Epithelial cell of esophagus (primary cell): ENCODE measurements around the gene TET2.

Experiments
- DNase-seq: peaks from one replicate; pipeline ENCODE4 v3.0.0; 2010; ENCODE audit warnings: low read depth
- H3K4me3 ChIP-seq: 2 replicates; pipeline ENCODE4 v1.5.1; 2011; ENCODE audit warnings: mild to moderate bottlenecking, low read length, control low read depth
- TF ChIP-seq, protein P1 (sequence below): IDR thresholded peaks from 2 replicates; pipeline ENCODE4 v1.5.1; 2011; ENCODE audit warnings: low read depth, mild to moderate bottlenecking, low read length, control low read depth, inconsistent platforms; ENCODE audit not compliant: insufficient read depth; ENCODE audit errors: missing control alignments

Gene TET2

DNA sequence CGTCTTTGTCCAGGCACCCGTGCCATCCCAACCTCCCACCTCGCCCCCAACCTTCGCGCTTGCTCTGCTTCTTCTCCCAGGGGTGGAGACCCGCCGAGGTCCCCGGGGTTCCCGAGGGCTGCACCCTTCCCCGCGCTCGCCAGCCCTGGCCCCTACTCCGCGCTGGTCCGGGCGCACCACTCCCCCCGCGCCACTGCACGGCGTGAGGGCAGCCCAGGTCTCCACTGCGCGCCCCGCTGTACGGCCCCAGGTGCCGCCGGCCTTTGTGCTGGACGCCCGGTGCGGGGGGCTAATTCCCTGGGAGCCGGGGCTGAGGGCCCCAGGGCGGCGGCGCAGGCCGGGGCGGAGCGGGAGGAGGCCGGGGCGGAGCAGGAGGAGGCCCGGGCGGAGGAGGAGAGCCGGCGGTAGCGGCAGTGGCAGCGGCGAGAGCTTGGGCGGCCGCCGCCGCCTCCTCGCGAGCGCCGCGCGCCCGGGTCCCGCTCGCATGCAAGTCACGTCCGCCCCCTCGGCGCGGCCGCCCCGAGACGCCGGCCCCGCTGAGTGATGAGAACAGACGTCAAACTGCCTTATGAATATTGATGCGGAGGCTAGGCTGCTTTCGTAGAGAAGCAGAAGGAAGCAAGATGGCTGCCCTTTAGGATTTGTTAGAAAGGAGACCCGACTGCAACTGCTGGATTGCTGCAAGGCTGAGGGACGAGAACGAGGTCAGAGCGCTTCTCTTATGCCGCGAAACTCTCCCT, at the start of gene TET2:
Gene TET2, plus strand, starts transcription at position 601 of the 740 bp plus-strand sequence. CDS start 87,067 bp downstream, outside the sequence.
- H3K4me3 ChIP-seq: peak within 1 kb of the TSS; percentile 92
- TF ChIP-seq, protein P1, sequence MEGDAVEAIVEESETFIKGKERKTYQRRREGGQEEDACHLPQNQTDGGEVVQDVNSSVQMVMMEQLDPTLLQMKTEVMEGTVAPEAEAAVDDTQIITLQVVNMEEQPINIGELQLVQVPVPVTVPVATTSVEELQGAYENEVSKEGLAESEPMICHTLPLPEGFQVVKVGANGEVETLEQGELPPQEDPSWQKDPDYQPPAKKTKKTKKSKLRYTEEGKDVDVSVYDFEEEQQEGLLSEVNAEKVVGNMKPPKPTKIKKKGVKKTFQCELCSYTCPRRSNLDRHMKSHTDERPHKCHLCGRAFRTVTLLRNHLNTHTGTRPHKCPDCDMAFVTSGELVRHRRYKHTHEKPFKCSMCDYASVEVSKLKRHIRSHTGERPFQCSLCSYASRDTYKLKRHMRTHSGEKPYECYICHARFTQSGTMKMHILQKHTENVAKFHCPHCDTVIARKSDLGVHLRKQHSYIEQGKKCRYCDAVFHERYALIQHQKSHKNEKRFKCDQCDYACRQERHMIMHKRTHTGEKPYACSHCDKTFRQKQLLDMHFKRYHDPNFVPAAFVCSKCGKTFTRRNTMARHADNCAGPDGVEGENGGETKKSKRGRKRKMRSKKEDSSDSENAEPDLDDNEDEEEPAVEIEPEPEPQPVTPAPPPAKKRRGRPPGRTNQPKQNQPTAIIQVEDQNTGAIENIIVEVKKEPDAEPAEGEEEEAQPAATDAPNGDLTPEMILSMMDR: no peak
- peak; percentile 90 for DNase-seq

DNA sequence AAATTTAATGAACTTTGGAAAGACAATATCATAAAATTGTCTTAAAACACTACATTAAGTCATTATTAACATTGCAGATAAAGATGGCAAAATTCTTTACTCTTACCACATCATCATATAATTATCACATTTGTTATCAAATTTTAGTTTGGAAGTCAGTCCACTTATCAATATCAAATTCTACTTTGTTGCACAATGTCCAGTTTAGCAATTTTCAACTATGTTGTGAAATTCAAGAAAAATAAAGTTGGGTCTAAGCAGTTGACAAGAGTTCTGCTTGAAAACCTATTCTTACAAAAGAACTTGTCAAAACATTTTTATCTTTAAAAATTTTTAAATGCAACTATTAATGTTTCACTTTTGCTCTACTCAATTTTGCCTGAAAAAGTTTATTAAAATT, 44.7 kb upstream of the TET2 start:
- TF ChIP-seq, protein P1: no peak
- H3K4me3 ChIP-seq: no peak overlapping the region
- no peak for DNase-seq

DNA sequence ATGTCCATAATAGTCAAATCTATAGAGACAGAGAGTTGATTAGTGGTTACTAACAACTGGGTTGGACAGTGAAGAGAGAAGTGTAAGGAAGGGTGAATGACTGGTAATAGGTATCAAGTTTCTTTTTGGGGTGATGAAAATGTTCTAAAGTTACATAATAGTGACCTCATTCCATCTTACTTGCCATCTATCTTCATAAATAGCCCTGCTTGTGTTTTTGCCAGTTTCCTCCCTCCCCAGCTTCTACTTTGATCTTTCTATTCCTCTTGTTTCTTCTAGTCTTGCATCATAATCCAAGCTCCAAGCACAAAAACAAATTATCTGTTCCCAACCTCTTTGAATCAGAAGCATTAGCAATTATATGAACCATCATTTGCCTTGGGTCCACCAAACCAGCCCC, 40.2 kb upstream of the TET2 start:
- no peak for DNase-seq
- no peak overlapping the region for H3K4me3 ChIP-seq
- TF ChIP-seq, protein P1: no peak

DNA sequence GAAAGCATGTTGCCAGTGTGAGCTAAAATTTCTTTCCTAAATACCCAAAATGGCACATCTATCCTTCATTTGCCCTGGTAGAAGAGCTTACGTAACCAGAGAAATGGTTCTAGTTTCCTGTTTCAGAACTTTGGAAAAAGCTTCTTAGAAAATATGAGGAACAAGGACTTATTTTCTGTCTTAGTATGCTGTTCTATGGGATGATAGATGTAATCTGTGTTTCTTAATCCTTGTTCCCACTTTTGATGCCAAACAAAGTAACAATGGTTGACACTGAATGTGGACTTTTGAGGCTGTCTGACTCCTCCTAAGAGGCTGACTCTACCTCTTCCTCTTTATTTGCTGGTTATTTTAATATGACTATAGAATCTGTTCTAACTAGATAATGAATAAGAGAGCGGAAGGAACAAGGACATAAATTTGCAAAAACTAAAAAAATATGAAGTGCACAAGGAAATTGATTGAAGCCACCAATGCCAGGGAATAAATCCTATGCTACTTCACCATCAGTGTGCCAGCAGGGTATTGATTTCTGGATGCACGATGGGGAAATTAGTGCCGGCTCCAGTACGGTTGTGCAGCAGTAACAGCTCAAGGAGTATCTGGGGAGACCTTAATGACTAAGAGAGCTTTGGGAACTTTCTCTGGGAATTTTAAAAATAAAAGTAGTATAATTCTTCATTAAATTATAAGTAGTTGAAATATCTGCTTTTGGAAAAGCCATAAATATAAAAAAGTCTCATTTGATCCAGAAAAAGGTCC, 39.4 kb upstream of the TET2 start:
- TF ChIP-seq, protein P1: no peak
- DNase-seq: no peak
- no peak overlapping the region for H3K4me3 ChIP-seq

DNA sequence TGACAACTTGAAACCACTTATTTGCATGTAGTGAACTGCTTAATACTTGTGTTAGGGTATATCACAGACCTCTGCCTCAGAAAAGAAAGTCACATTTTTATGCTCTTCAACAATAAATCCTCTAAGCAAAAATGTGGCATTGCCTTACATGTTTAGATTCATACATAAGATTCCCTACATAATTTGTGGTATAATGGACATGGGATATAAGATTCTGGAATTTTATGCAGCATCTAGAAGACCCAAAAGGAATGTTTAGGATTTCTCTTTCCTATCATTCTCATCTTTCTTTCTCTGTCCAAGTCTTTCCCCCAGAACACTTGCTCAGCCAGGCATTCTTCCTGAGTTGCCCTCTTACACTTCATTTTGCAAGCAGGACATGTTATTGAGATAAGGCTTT, 37.7 kb upstream of the TET2 start:
- no peak overlapping the region for H3K4me3 ChIP-seq
- no peak for DNase-seq
- TF ChIP-seq, protein P1: no peak

DNA sequence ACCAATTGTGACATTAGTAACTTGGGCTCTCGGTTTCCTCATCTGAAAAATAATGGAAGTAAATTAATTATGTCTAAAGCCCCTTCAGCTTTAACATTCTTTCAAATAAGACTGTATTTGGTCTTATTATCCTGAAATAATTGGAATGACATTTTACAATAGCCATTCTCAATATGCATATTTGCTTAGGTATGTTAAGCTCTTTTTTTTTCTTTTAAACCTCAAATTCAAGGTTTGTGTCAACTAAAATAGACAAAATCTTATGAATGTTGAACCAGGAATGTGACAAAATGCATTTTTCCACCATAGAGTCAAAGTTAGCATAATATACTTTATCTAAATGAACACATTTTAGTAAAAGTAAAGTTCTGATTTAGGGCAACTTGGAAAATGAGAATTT, 34.4 kb upstream of the TET2 start:
- TF ChIP-seq, protein P1: no peak
- no peak for DNase-seq

DNA sequence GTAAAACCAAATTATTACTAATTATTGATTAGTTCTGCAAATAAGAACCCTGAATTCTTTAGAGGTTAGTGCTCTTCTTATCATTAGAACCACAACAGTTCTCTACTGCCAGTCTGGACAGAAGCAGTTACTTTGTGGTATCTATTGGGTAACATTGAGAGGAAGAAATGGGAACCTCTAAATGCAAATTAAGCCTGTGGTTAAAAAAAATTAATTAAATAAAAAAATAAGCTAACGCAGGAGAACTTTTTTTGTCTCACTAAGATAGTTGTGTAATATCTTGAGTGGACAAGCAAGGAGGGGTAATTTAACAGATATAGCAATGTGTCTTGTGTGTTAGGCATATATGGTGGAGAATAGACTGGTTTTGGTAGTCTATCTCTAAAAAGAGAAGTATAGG, 32.9 kb upstream of the TET2 start:
- no peak for DNase-seq
- no peak overlapping the region for H3K4me3 ChIP-seq
- TF ChIP-seq, protein P1: no peak

More for the DNA sequence above, 34.4 kb upstream of the TET2 start:
- no peak overlapping the region for H3K4me3 ChIP-seq
